OCI-LY3 (cell line): Measurements from ENCODE around the gene C2CD4A.

Experiments used
- CTCF ChIP-seq: fragments of 200-600, 300-600 bp; sonication (generic); IDR thresholded peaks from 2 replicates; pipeline ENCODE4 v1.5.1; 2014; ENCODE audit warnings: antibody characterized with exemption, low read length, low read depth
- EZH2phosphoT487 ChIP-seq: fragments of 200-600 bp; shearing (Covaris generic); IDR thresholded peaks from 2 replicates; pipeline ENCODE4 v1.6.1; 2018; ENCODE audit warnings: antibody characterized with exemption, mixed run types, low read depth

DNA sequence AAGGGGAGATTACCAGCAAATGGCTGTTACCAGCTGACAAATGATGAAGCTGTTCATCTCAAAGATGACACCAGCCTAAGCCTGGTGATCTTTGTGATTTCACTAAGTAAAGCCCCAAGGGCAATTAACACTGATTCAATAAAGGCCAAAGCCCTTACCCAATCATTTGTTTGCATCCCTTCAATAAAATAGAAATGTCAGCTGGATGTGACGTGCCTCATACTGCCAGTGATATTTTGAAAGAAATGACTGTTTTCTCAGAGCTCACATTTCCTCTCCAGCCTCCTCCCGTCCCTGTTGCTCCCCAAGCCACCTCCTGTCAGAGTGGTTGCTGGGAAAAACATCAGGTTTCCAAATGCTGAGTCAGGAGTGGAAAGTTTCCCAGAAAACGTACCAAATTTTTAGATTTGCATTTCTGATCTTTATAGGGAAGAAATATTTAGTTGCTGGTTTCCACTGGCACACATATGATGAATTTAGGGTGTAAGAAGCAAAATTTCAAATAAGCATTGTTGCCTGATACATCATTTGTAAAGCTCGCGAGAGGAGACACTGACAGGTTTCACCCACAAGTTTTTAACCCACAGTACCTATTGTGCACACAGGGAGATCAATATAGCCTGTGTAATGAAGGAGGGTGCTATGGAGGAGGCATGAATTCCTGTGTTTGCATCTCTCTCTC, 21.0 kb downstream of the C2CD4A start:
- TF ChIP-seq CTCF = no peak
- TF ChIP-seq EZH2phosphoT487 = no peak
